GM21423 (cell line): ENCODE data around the gene TRIM66.
A peak's percentile ranks its signal among the peaks of the same experiment; 100 is the strongest.

Source experiments
- ATAC-seq: cut with Tn5 transposase; IDR thresholded peaks from one replicate; pipeline ENCODE4 v1.9.1; 2021; ENCODE audit warnings: mild to moderate bottlenecking, moderate library complexity; ENCODE audit not compliant: unreplicated experiment

Gene TRIM66

GRCh38 chr11:8577791-8578581 is 104.5 kb downstream of the TRIM66 start:
- no peak for ATAC-seq

DNA sequence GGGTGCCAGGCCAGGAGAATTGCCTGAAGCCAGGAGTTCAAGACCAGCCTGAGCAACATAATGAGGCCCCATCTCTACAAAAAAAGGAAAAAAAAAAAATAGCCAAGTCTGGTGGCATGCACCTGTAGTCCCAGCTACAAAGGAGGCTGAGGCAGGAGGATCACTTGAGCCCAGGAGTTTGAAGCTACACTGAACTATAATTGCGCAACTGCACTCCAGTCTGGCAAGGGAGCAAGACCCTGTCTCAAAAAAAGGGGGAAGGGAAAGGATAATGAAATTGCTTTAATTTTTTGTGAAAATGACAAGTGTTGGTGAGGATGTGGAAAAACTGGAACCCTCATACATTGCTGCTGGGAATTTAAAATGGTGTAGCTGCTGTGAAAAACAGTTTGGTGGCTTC is 107.7 kb downstream of the TRIM66 start:
- no peak for ATAC-seq

- ATAC-seq = no peak
These were observed 108.7 kb downstream of the TRIM66 start for GRCh38 chr11:8573777-8574176.

DNA sequence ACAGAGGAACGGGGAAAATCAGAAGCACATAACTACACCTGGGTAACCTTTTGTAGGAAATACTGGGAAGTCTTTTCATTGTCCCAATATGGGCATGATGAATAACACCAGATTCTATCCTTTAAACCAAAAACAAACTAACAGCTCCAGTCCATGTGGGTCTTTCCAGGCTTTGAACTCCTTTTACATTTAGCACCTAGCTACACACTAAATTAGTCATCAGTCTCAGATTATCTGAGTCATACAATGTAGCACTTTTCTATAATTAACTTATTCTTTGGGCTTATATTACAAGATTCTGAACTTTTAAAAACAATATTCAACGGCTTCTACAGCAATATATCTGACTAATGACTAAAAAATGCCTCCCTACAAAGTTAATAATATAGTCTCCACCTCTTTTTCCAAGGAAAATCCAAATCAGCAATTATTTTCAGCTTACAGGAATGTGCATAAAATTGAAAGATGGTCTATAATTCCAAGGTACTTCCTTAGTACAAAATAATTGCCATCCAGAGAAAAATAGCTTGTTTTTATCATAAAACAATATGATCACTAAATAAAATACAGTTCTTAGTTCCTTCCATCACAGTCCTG is 114.8 kb downstream of the TRIM66 start:
- no peak for ATAC-seq

- peak; percentile 46 for ATAC-seq
These were observed 115.8 kb downstream of the TRIM66 start for GRCh38 chr11:8566613-8567210.

DNA sequence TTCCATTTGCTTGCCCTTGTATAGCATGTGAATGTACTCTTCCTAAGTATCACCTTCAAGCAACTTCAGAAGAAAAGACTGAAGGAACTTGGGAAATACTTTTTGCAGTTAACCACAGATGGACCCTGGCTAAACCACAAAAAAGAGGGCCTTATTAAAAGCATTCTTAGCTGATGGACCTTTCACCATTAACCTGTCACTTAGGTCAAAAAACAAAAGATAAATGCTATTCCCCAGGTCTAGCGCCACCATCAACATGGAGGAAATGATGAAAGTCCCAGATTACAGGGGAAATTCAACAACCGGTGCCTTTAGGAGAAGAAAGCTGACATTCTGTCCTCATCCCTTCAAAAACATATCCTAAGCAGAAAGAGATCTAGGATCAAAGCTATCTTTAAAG is 117.9 kb downstream of the TRIM66 start:
- ATAC-seq = no peak
